Right lobe of liver (tissue), 6 donors: ENCODE results near the gene TYROBP. TPM values are rescaled to one million over a fixed set of nuclear protein-coding genes. Genes with fewer than 3 reads are reported as not detected.
"Not testable (repeated sequence)": the region's sequence is repeated elsewhere in the genome, so short reads cannot be mapped to it uniquely, and the experiment has no call there.

ENCODE experiments used
- ATAC-seq, 4 donors: fragments of 200-7000 bp; cut with Tn5 transposase; one replicate each; pipeline ENCODE4 v1.9.1; 2020; ENCODE audit warnings: mild to moderate bottlenecking in 4 of 4, moderate library complexity in 4 of 4
- DNase-seq, 3 donors: peaks; one replicate each; pipeline ENCODE4 v3.0.0-alpha.2; 2020
- H3K27ac ChIP-seq, 3 donors: fragments of 200-600 bp; one replicate each; pipeline ENCODE4 v1.8.0; 2022
- H3K27me3 ChIP-seq, 2 donors: fragments of 200-600 bp; one replicate each; pipeline ENCODE4 v1.8.0; 2022
- H3K36me3 ChIP-seq, 4 donors: fragments of 200-600 bp; sonication (generic) in 1 of 4; one replicate each; pipeline versions ENCODE4 v1.5.1 to v1.8.0; 2017 to 2022; ENCODE audit warnings: control low read depth in 1 of 4
- H3K4me1 ChIP-seq, 4 donors: fragments of 200-600 bp; sonication (generic) in 1 of 4; one replicate each; pipeline versions ENCODE4 v1.5.1 to v1.8.0; 2017 to 2022; ENCODE audit warnings: control low read depth in 1 of 4
- H3K4me3 ChIP-seq, 3 donors: fragments of 200-600 bp; one replicate each; pipeline ENCODE4 v1.8.0; 2022
- H3K9me3 ChIP-seq, 4 donors: fragments of 200-600 bp; sonication (generic) in 1 of 4; one replicate each; pipeline versions ENCODE4 v1.5.1 to v1.8.0; 2017 to 2022; ENCODE audit warnings: control low read depth in 1 of 4
- CTCF ChIP-seq, 4 donors: fragments of 200-600 bp in 3 of 4; fragments of 450-650 bp in 1 of 4; IDR thresholded peaks; one replicate each; pipeline versions ENCODE4 v1.5.1 to v1.8.0; 2016 to 2022; ENCODE audit warnings: antibody characterized with exemption in 4 of 4, mild to moderate bottlenecking in 2 of 4
- POLR2A ChIP-seq: fragments of 450-650 bp; IDR thresholded peaks from one replicate; pipeline ENCODE4 v1.6.1; 2017; ENCODE audit warnings: antibody characterized with exemption, mild to moderate bottlenecking
- whole genome bisulfite sequencing: methylation state at CpG from one replicate; pipeline ENCODE4 v1.1.6; 2018; ENCODE audit warnings: low coverage, low lambda C conversion rate; ENCODE audit not compliant: insufficient coverage; ENCODE audit errors: missing lambda C conversion rate; 5-methylcytosine and 5-hydroxymethylcytosine counted together
- intact Hi-C, 2 donors: fragments of 100-400 bp; cut with DNase I; formaldehyde crosslinking; loops; one replicate each; pipeline versions ENCODE4 v1.11.2 to v1.14.1; 2022
- total RNA-seq, 6 experiments: library from RNA; depleted of rRNA in 2 of 6; stranded (reverse); fragments of >200 nt in 2 of 6; fragmentation: NEBNext Ultra II Directional in 3 of 6; extraction: Animal tissue kit (Norgen Biotek cat#: 25700) in 3 of 6; gene quantifications; one replicate each; pipeline versions ENCODE4 v1.1.0 to v1.2.4, GENCODE V29; 2016 to 2023
- donor health status: DM: no; HTN: yes; CAD: no.
- donor health status: DM: no; HTN: no; CAD: no.
- donor health status: DM: no; HTN: no; CAD: no.
- donor health status: DM: no; HTN: yes; CAD: no.
- donor health status: DM: no; HTN: yes; CAD: no.

TYROBP gene
- total RNA-seq, 6 experiments from 2014 or later, result 15.6 to 77.8 (median 29.7) TPM

- DNase-seq (no peak), ATAC-seq (no peak)
- no peaks in the 10 kb centered on the region for H3K4me1 ChIP-seq
- H3K9me3 ChIP-seq, result no peaks in the 10 kb centered on the region
- intact Hi-C loops, result no loop called here
- no peak overlapping the region for H3K4me3 ChIP-seq
- WGBS, result 90% methylated on average over 7 of the region's 13 CpGs
- H3K36me3 ChIP-seq, result peaks cover 0 to 14% (median 0%) of the 10 kb centered on the region in 4 donors
- TF ChIP-seq POLR2A (no peak), CTCF (IDR thresholded peaks at IDR 0.05) (no peak)
- H3K27ac ChIP-seq, result no peak overlapping the region
- no peaks in the 10 kb centered on the region for H3K27me3 ChIP-seq
Observed at GRCh38 chr19:35896643-35897040, 11.5 kb downstream of the TYROBP start.

- no peak for DNase-seq
- peaks cover 0 to 14% (median 0%) of the 10 kb centered on the region in 4 donors for H3K36me3 ChIP-seq
- no peaks in the 10 kb centered on the region for H3K4me1 ChIP-seq
- WGBS, result 31% methylated on average over 3 of the region's 21 CpGs
- TF ChIP-seq CTCF (IDR thresholded peaks at IDR 0.05) (no peak), POLR2A (no peak)
- intact Hi-C loops, result no loop called here
- no peak overlapping the region for H3K27ac ChIP-seq
- ATAC-seq, result no peak
- no peak overlapping the region for H3K4me3 ChIP-seq
- no peaks in the 10 kb centered on the region for H3K27me3 ChIP-seq
- no peaks in the 10 kb centered on the region for H3K9me3 ChIP-seq
Observed at GRCh38 chr19:35895911-35896642, 12.0 kb downstream of the TYROBP start.

- ATAC-seq, result no peak
- intact Hi-C loops, result no loop called here
- no peak for DNase-seq
- H3K9me3 ChIP-seq, result no peaks in the 10 kb centered on the region
- no peak overlapping the region for H3K27ac ChIP-seq
- no peaks in the 10 kb centered on the region for H3K4me1 ChIP-seq
- no peak overlapping the region for H3K4me3 ChIP-seq
- H3K27me3 ChIP-seq, result no peaks in the 10 kb centered on the region
- H3K36me3 ChIP-seq, result peaks cover 0 to 20% (median 0%) of the 10 kb centered on the region in 4 donors
- TF ChIP-seq POLR2A, result no peak
- no peak for TF ChIP-seq CTCF (IDR thresholded peaks at IDR 0.05)
- no CpG with 5 or more reads among the region's 2 CpGs for WGBS
Observed at GRCh38 chr19:35894342-35894741, 13.8 kb downstream of the TYROBP start.

- H3K27me3 ChIP-seq, H3K27ac ChIP-seq, DNase-seq, H3K9me3 ChIP-seq, ATAC-seq, H3K4me1 ChIP-seq, intact Hi-C loops, H3K4me3 ChIP-seq: not testable (repeated sequence)
- WGBS, result no CpG with 5 or more reads among the region's 3 CpGs
- H3K36me3 ChIP-seq, result peaks cover 0 to 35% (median 0%) of the 10 kb centered on the region in 4 donors
Observed at GRCh38 chr19:35891819-35892218, 16.3 kb downstream of the TYROBP start.

GRCh38 chr19:35890113-35890650 lies 17.9 kb downstream of the TYROBP start:
- Histone ChIP-seq H3K27me3 (no peaks in the 10 kb centered on the region), H3K27ac (no peak overlapping the region), H3K36me3 (peaks cover 0 to 30% (median 0%) of the 10 kb centered on the region in 4 donors), H3K4me1 (no peaks in the 10 kb centered on the region), H3K9me3 (no peaks in the 10 kb centered on the region), H3K4me3 (no peak overlapping the region)
- intact Hi-C loops, result no loop called here
- TF ChIP-seq POLR2A, result no peak
- no peak for TF ChIP-seq CTCF (IDR thresholded peaks at IDR 0.05)
- DNase-seq, result no peak
- ATAC-seq, result no peak
- 96% methylated on average over 12 of the region's 13 CpGs for WGBS
